GM18861 (cell line): ENCODE measurements around the gene TUBA1C.
"Not testable (repeated sequence)": the region's sequence is repeated elsewhere in the genome, so short reads cannot be mapped to it uniquely, and the experiment has no call there.

Experiments
- ATAC-seq: cut with Tn5 transposase; IDR thresholded peaks from one replicate; pipeline ENCODE4 v1.9.1; 2021; ENCODE audit not compliant: unreplicated experiment

The TUBA1C gene

GRCh38 chr12:49282740-49283375 is 18.0 kb downstream of the TUBA1C start:
- ATAC-seq: not testable (repeated sequence)

GRCh38 chr12:49283541-49284429 is 18.9 kb downstream of the TUBA1C start:
- ATAC-seq: no peak

GRCh38 chr12:49284672-49285071 is 19.8 kb downstream of the TUBA1C start:
- ATAC-seq: no peak

GRCh38 chr12:49287876-49288275 is 23.0 kb downstream of the TUBA1C start:
- no peak for ATAC-seq

- no peak for ATAC-seq
These were observed 23.6 kb downstream of the TUBA1C start for GRCh38 chr12:49288412-49288853.

GRCh38 chr12:49288922-49289555 is 24.2 kb downstream of the TUBA1C start:
- no peak for ATAC-seq

GRCh38 chr12:49292729-49293055 is 27.8 kb downstream of the TUBA1C start:
- ATAC-seq: no peak

- ATAC-seq: no peak
These were observed 28.4 kb downstream of the TUBA1C start for GRCh38 chr12:49293056-49293956.

- ATAC-seq: no peak
These were observed 29.4 kb downstream of the TUBA1C start for GRCh38 chr12:49294086-49294803.

- ATAC-seq: no peak
These were observed 29.9 kb downstream of the TUBA1C start for GRCh38 chr12:49294804-49295081.

- ATAC-seq: no peak
These were observed 30.4 kb downstream of the TUBA1C start, which contains the start of gene PRPH for GRCh38 chr12:49295082-49295936. Gene PRPH (plus strand): TSS chr12:49295147. CDS start chr12:49295201, 54 bp downstream.

GRCh38 chr12:49296034-49296835 is 31.4 kb downstream of the TUBA1C start:
- ATAC-seq: no peak

- no peak for ATAC-seq
These were observed 32.2 kb downstream of the TUBA1C start for GRCh38 chr12:49296836-49297694.

- no peak for ATAC-seq
These were observed 32.8 kb downstream of the TUBA1C start for GRCh38 chr12:49297695-49298060.

- ATAC-seq: no peak
These were observed 33.3 kb downstream of the TUBA1C start for GRCh38 chr12:49298160-49298559.

- no peak for ATAC-seq
These were observed 36.9 kb downstream of the TUBA1C start for GRCh38 chr12:49301760-49302159.

- no peak for ATAC-seq
These were observed 39.3 kb downstream of the TUBA1C start for GRCh38 chr12:49304161-49304560.
